ENCODE results near the gene ARSB. TPM values are rescaled to one million over a fixed set of nuclear protein-coding genes. Genes with fewer than 3 reads are reported as not detected.

Gene ARSB
- total RNA-seq, 2 donors from 2014 or later, result 28.1 TPM

DNA sequence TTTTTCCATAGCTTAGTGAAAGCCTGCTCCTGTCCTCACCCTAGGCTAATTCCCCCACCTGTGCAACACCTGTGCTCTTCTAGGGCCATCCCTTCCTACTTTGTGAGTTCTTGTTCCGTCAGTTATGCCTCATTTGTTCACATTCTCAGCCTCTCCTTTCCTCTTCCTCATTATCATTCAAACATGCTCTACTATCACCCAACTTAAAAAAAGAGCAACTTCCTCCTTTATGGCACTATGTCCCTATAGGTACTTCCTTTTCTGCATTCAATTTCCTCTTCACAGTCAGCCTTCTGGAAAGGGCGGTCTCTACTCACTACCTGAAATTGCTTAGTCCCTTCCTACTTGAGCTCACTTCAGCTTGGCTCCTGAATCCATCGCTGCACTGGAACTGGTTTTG, 224.7 kb downstream of the ARSB start:
- no peaks in the 10 kb centered on the region for H3K27me3 ChIP-seq (ENCODE audit: control insufficient read depth, insufficient read depth, low read length, poor library complexity, severe bottlenecking)
- peaks cover 8% of the 10 kb centered on the region for H3K4me1 Mint-ChIP-seq
- H3K4me3 ChIP-seq (ENCODE audit: low read length), result no peak overlapping the region
- H3K36me3 Mint-ChIP-seq (ENCODE audit: low read depth), result peaks cover 3% of the 10 kb centered on the region
- H3K27ac ChIP-seq (ENCODE audit: low read depth, low read length), result no peak overlapping the region
- no peak overlapping the region for H3K27ac Mint-ChIP-seq
- TF ChIP-seq, protein P1, sequence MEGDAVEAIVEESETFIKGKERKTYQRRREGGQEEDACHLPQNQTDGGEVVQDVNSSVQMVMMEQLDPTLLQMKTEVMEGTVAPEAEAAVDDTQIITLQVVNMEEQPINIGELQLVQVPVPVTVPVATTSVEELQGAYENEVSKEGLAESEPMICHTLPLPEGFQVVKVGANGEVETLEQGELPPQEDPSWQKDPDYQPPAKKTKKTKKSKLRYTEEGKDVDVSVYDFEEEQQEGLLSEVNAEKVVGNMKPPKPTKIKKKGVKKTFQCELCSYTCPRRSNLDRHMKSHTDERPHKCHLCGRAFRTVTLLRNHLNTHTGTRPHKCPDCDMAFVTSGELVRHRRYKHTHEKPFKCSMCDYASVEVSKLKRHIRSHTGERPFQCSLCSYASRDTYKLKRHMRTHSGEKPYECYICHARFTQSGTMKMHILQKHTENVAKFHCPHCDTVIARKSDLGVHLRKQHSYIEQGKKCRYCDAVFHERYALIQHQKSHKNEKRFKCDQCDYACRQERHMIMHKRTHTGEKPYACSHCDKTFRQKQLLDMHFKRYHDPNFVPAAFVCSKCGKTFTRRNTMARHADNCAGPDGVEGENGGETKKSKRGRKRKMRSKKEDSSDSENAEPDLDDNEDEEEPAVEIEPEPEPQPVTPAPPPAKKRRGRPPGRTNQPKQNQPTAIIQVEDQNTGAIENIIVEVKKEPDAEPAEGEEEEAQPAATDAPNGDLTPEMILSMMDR (conservative IDR thresholded peaks at IDR 0.05), result no peak
- no peak overlapping the region for H3K9ac ChIP-seq (ENCODE audit: extremely low read depth, low read length, poor library complexity, severe bottlenecking)
- DNase-seq, result no peak
- peaks cover 11% of the 10 kb centered on the region for H3K9me3 Mint-ChIP-seq
- no peaks in the 10 kb centered on the region for H3K9me3 ChIP-seq (ENCODE audit: control insufficient read depth, low read length)
- no peaks in the 10 kb centered on the region for H3K4me1 ChIP-seq (ENCODE audit: control insufficient read depth, insufficient read depth, low read length)
- H3K4me3 Mint-ChIP-seq, result no peak overlapping the region
- no peaks in the 10 kb centered on the region for H3K27me3 Mint-ChIP-seq (ENCODE audit: insufficient read depth)
- no peaks in the 10 kb centered on the region for H3K36me3 ChIP-seq (ENCODE audit: control insufficient read depth, insufficient read depth, low read length)
- WGBS, 2 experiments (ENCODE audit: insufficient coverage in 1 of 2, insufficient read length in 1 of 2), result 89 to 96% methylated on average over 3 of the region's 3 CpGs

DNA sequence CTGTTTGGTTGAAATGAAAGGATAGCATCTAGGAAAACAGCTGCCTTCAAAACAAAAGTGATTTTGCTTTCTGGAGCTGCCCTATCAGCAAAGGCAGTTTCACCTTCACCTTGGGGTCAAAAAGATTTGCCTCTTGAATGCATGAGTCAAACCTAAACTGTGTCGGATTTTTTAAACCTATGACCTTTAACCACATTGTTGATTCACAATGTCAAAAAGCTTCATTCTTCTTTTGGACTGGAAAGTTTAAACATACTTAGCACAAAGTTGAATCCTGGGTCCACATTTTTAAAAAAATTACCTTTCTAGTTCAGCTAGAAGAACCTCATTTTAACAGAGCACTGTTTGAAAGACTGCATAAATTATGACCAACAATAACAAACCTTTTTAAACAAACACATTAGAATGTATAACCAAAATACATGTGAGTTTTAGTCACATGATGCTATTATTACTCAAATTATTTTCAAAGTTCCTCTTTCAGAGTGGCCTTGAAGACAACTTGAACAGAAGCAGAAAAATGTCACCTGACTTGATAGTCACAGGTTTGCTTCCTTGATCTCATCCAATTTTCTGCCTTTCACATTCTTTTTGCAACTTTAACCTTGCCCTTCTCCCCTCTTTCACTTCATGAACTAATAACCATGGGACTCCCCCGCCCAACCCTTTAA, 226.8 kb downstream of the ARSB start:
- Histone ChIP-seq H3K9ac (ENCODE audit: extremely low read depth, low read length, poor library complexity, severe bottlenecking) (no peak overlapping the region), H3K36me3 (ENCODE audit: control insufficient read depth, insufficient read depth, low read length) (no peaks in the 10 kb centered on the region), H3K27ac (ENCODE audit: low read depth, low read length) (no peak overlapping the region), H3K4me1 (ENCODE audit: control insufficient read depth, insufficient read depth, low read length) (no peaks in the 10 kb centered on the region), H3K9me3 (ENCODE audit: control insufficient read depth, low read length) (no peaks in the 10 kb centered on the region), H3K4me3 (ENCODE audit: low read length) (no peak overlapping the region), H3K27me3 (ENCODE audit: control insufficient read depth, insufficient read depth, low read length, poor library complexity, severe bottlenecking) (no peaks in the 10 kb centered on the region)
- H3K4me3 Mint-ChIP-seq, result no peak overlapping the region
- H3K36me3 Mint-ChIP-seq (ENCODE audit: low read depth), result no peaks in the 10 kb centered on the region
- no peaks in the 10 kb centered on the region for H3K27me3 Mint-ChIP-seq (ENCODE audit: insufficient read depth)
- WGBS, 2 experiments (ENCODE audit: insufficient coverage in 1 of 2, insufficient read length in 1 of 2), result 94 to 100% methylated on average over 1 to 2 of the region's 2 CpGs
- no peaks in the 10 kb centered on the region for H3K9me3 Mint-ChIP-seq
- peaks cover 12% of the 10 kb centered on the region for H3K4me1 Mint-ChIP-seq
- TF ChIP-seq, protein P1 (conservative IDR thresholded peaks at IDR 0.05), result no peak
- H3K27ac Mint-ChIP-seq, result no peak overlapping the region
- no peak for DNase-seq

GRCh38 chr5:78757269-78758053, 227.6 kb downstream of the ARSB start:
- WGBS, 2 experiments (ENCODE audit: insufficient coverage in 1 of 2, insufficient read length in 1 of 2), result 92 to 95% methylated on average over 3 to 7 of the region's 7 CpGs
- no peaks in the 10 kb centered on the region for H3K4me1 ChIP-seq (ENCODE audit: control insufficient read depth, insufficient read depth, low read length)
- no peak overlapping the region for H3K9ac ChIP-seq (ENCODE audit: extremely low read depth, low read length, poor library complexity, severe bottlenecking)
- no peak overlapping the region for H3K27ac ChIP-seq (ENCODE audit: low read depth, low read length)
- no peaks in the 10 kb centered on the region for H3K27me3 Mint-ChIP-seq (ENCODE audit: insufficient read depth)
- no peak overlapping the region for H3K4me3 Mint-ChIP-seq
- no peaks in the 10 kb centered on the region for H3K9me3 Mint-ChIP-seq
- H3K27ac Mint-ChIP-seq, result no peak overlapping the region
- peaks cover 18% of the 10 kb centered on the region for H3K4me1 Mint-ChIP-seq
- no peaks in the 10 kb centered on the region for H3K9me3 ChIP-seq (ENCODE audit: control insufficient read depth, low read length)
- no peaks in the 10 kb centered on the region for H3K36me3 Mint-ChIP-seq (ENCODE audit: low read depth)
- H3K4me3 ChIP-seq (ENCODE audit: low read length), result no peak overlapping the region
- no peaks in the 10 kb centered on the region for H3K27me3 ChIP-seq (ENCODE audit: control insufficient read depth, insufficient read depth, low read length, poor library complexity, severe bottlenecking)
- DNase-seq, result no peak
- H3K36me3 ChIP-seq (ENCODE audit: control insufficient read depth, insufficient read depth, low read length), result no peaks in the 10 kb centered on the region
- TF ChIP-seq, protein P1 (conservative IDR thresholded peaks at IDR 0.05), result no peak

All from endodermal cell (in vitro differentiated cells).